ENCODE results near the gene LEAP2.

- TF ChIP-seq CTCF (IDR thresholded peaks at IDR 0.05) (no peak), POLR2A (IDR thresholded peaks at IDR 0.05) (no peak)
These were observed 42.2 kb upstream of the LEAP2 start for GRCh38 chr5:132831095-132831860.
